ENCODE measurements around the gene MAGI3.

Gene MAGI3

GRCh38 chr1:113515498-113515897 lies 125.2 kb downstream of the MAGI3 start:
- Histone ChIP-seq H3K4me1 (ENCODE audit: control extremely low read depth in 1 of 4, control insufficient read depth in 4 of 4, insufficient read depth in 4 of 4, low read length in 3 of 4) (no peaks in the 10 kb centered on the region), H3K27me3 (replicated peaks in 2 of 5; ENCODE audit: control insufficient read depth in 4 of 5, insufficient read depth in 5 of 5, low read length in 4 of 5) (no peaks in the 10 kb centered on the region), H3K36me3 (ENCODE audit: control insufficient read depth in 4 of 4, insufficient read depth in 4 of 4, low read length in 3 of 4) (no peaks in the 10 kb centered on the region), H3K9me3 (ENCODE audit: control extremely low read depth in 1 of 5, control insufficient read depth in 4 of 5, insufficient read depth in 2 of 5, low read depth in 1 of 5, low read length in 4 of 5) (peaks cover 0 to 9% (median 3%) of the 10 kb centered on the region in 5 experiments), H3K27ac (ENCODE audit: insufficient read depth in 1 of 2, low read depth in 1 of 2, low read length in 2 of 2, poor library complexity in 1 of 2, severe bottlenecking in 2 of 2) (no peak overlapping the region), H3K4me3 (ENCODE audit: control insufficient read depth in 1 of 7, extremely low read depth in 1 of 7, insufficient read depth in 4 of 7, low read depth in 2 of 7, low read length in 6 of 7) (no peak overlapping the region)
- WGBS (ENCODE audit: insufficient coverage) = no CpG with 5 or more reads among the region's 1 CpG
- DNase-seq = no peak
- ChIA-PET POLR2A (no interaction called here), CTCF (no interaction called here)

- ChIA-PET POLR2A (no interaction called here), CTCF (no interaction called here)
- Histone ChIP-seq H3K9me3 (ENCODE audit: control extremely low read depth in 1 of 5, control insufficient read depth in 4 of 5, insufficient read depth in 2 of 5, low read depth in 1 of 5, low read length in 4 of 5) (no peaks in the 10 kb centered on the region), H3K36me3 (ENCODE audit: control insufficient read depth in 4 of 4, insufficient read depth in 4 of 4, low read length in 3 of 4) (no peaks in the 10 kb centered on the region), H3K4me3 (ENCODE audit: control insufficient read depth in 1 of 7, extremely low read depth in 1 of 7, insufficient read depth in 4 of 7, low read depth in 2 of 7, low read length in 6 of 7) (no peak overlapping the region), H3K27me3 (replicated peaks in 2 of 5; ENCODE audit: control insufficient read depth in 4 of 5, insufficient read depth in 5 of 5, low read length in 4 of 5) (no peaks in the 10 kb centered on the region), H3K27ac (ENCODE audit: insufficient read depth in 1 of 2, low read depth in 1 of 2, low read length in 2 of 2, poor library complexity in 1 of 2, severe bottlenecking in 2 of 2) (no peak overlapping the region), H3K4me1 (ENCODE audit: control extremely low read depth in 1 of 4, control insufficient read depth in 4 of 4, insufficient read depth in 4 of 4, low read length in 3 of 4) (no peaks in the 10 kb centered on the region)
- no peak for DNase-seq
These were observed 127.0 kb downstream of the MAGI3 start for GRCh38 chr1:113517346-113517745.

- no peak overlapping the region for H3K4me3 ChIP-seq (ENCODE audit: control insufficient read depth in 1 of 7, extremely low read depth in 1 of 7, insufficient read depth in 4 of 7, low read depth in 2 of 7, low read length in 6 of 7)
- H3K27me3 ChIP-seq (replicated peaks in 2 of 5; ENCODE audit: control insufficient read depth in 4 of 5, insufficient read depth in 5 of 5, low read length in 4 of 5) = no peaks in the 10 kb centered on the region
- H3K27ac ChIP-seq (ENCODE audit: insufficient read depth in 1 of 2, low read depth in 1 of 2, low read length in 2 of 2, poor library complexity in 1 of 2, severe bottlenecking in 2 of 2) = no peak overlapping the region
- POLR2A ChIA-PET = no interaction called here
- H3K4me1 ChIP-seq (ENCODE audit: control extremely low read depth in 1 of 4, control insufficient read depth in 4 of 4, insufficient read depth in 4 of 4, low read length in 3 of 4) = no peaks in the 10 kb centered on the region
- CTCF ChIA-PET = no interaction called here
- no peaks in the 10 kb centered on the region for H3K9me3 ChIP-seq (ENCODE audit: control extremely low read depth in 1 of 5, control insufficient read depth in 4 of 5, insufficient read depth in 2 of 5, low read depth in 1 of 5, low read length in 4 of 5)
- no peaks in the 10 kb centered on the region for H3K36me3 ChIP-seq (ENCODE audit: control insufficient read depth in 4 of 4, insufficient read depth in 4 of 4, low read length in 3 of 4)
- DNase-seq = no peak
These were observed 127.7 kb downstream of the MAGI3 start for GRCh38 chr1:113517983-113518382.

- no peaks in the 10 kb centered on the region for H3K36me3 ChIP-seq (ENCODE audit: control insufficient read depth in 4 of 4, insufficient read depth in 4 of 4, low read length in 3 of 4)
- ChIA-PET CTCF (no interaction called here), POLR2A (no interaction called here)
- no peaks in the 10 kb centered on the region for H3K4me1 ChIP-seq (ENCODE audit: control extremely low read depth in 1 of 4, control insufficient read depth in 4 of 4, insufficient read depth in 4 of 4, low read length in 3 of 4)
- H3K9me3 ChIP-seq (ENCODE audit: control extremely low read depth in 1 of 5, control insufficient read depth in 4 of 5, insufficient read depth in 2 of 5, low read depth in 1 of 5, low read length in 4 of 5) = peaks cover 0 to 5% (median 0%) of the 10 kb centered on the region in 5 experiments
- DNase-seq = no peak
- H3K27me3 ChIP-seq (replicated peaks in 2 of 5; ENCODE audit: control insufficient read depth in 4 of 5, insufficient read depth in 5 of 5, low read length in 4 of 5) = no peaks in the 10 kb centered on the region
- no peak overlapping the region for H3K27ac ChIP-seq (ENCODE audit: insufficient read depth in 1 of 2, low read depth in 1 of 2, low read length in 2 of 2, poor library complexity in 1 of 2, severe bottlenecking in 2 of 2)
- no peak overlapping the region for H3K4me3 ChIP-seq (ENCODE audit: control insufficient read depth in 1 of 7, extremely low read depth in 1 of 7, insufficient read depth in 4 of 7, low read depth in 2 of 7, low read length in 6 of 7)
These were observed 129.2 kb downstream of the MAGI3 start for GRCh38 chr1:113519556-113519955.

- no peak for DNase-seq
- Histone ChIP-seq H3K4me3 (ENCODE audit: control insufficient read depth in 1 of 7, extremely low read depth in 1 of 7, insufficient read depth in 4 of 7, low read depth in 2 of 7, low read length in 6 of 7) (no peak overlapping the region), H3K36me3 (ENCODE audit: control insufficient read depth in 4 of 4, insufficient read depth in 4 of 4, low read length in 3 of 4) (no peaks in the 10 kb centered on the region), H3K27me3 (replicated peaks in 2 of 5; ENCODE audit: control insufficient read depth in 4 of 5, insufficient read depth in 5 of 5, low read length in 4 of 5) (no peaks in the 10 kb centered on the region), H3K9me3 (ENCODE audit: control extremely low read depth in 1 of 5, control insufficient read depth in 4 of 5, insufficient read depth in 2 of 5, low read depth in 1 of 5, low read length in 4 of 5) (no peaks in the 10 kb centered on the region), H3K27ac (ENCODE audit: insufficient read depth in 1 of 2, low read depth in 1 of 2, low read length in 2 of 2, poor library complexity in 1 of 2, severe bottlenecking in 2 of 2) (no peak overlapping the region), H3K4me1 (ENCODE audit: control extremely low read depth in 1 of 4, control insufficient read depth in 4 of 4, insufficient read depth in 4 of 4, low read length in 3 of 4) (peaks cover 0 to 2% (median 0%) of the 10 kb centered on the region in 4 experiments)
- WGBS (ENCODE audit: insufficient coverage) = 100% methylated on average over 1 of the region's 4 CpGs
- CTCF ChIA-PET = no interaction called here
- POLR2A ChIA-PET = no interaction called here
These were observed 139.7 kb downstream of the MAGI3 start for GRCh38 chr1:113530021-113530420.

GRCh38 chr1:113531321-113531720 lies 141.0 kb downstream of the MAGI3 start:
- DNase-seq = no peak
- no peak overlapping the region for H3K27ac ChIP-seq (ENCODE audit: insufficient read depth in 1 of 2, low read depth in 1 of 2, low read length in 2 of 2, poor library complexity in 1 of 2, severe bottlenecking in 2 of 2)
- H3K36me3 ChIP-seq (ENCODE audit: control insufficient read depth in 4 of 4, insufficient read depth in 4 of 4, low read length in 3 of 4) = no peaks in the 10 kb centered on the region
- no CpG with 5 or more reads among the region's 3 CpGs for WGBS (ENCODE audit: insufficient coverage)
- H3K27me3 ChIP-seq (replicated peaks in 2 of 5; ENCODE audit: control insufficient read depth in 4 of 5, insufficient read depth in 5 of 5, low read length in 4 of 5) = no peaks in the 10 kb centered on the region
- POLR2A ChIA-PET = no interaction called here
- no peaks in the 10 kb centered on the region for H3K9me3 ChIP-seq (ENCODE audit: control extremely low read depth in 1 of 5, control insufficient read depth in 4 of 5, insufficient read depth in 2 of 5, low read depth in 1 of 5, low read length in 4 of 5)
- CTCF ChIA-PET = no interaction called here
- H3K4me3 ChIP-seq (ENCODE audit: control insufficient read depth in 1 of 7, extremely low read depth in 1 of 7, insufficient read depth in 4 of 7, low read depth in 2 of 7, low read length in 6 of 7) = no peak overlapping the region
- H3K4me1 ChIP-seq (ENCODE audit: control extremely low read depth in 1 of 4, control insufficient read depth in 4 of 4, insufficient read depth in 4 of 4, low read length in 3 of 4) = no peaks in the 10 kb centered on the region

GRCh38 chr1:113533061-113533460 lies 142.7 kb downstream of the MAGI3 start:
- POLR2A ChIA-PET = no interaction called here
- CTCF ChIA-PET = no interaction called here
- H3K27ac ChIP-seq (ENCODE audit: insufficient read depth in 1 of 2, low read depth in 1 of 2, low read length in 2 of 2, poor library complexity in 1 of 2, severe bottlenecking in 2 of 2) = no peak overlapping the region
- no peaks in the 10 kb centered on the region for H3K9me3 ChIP-seq (ENCODE audit: control extremely low read depth in 1 of 5, control insufficient read depth in 4 of 5, insufficient read depth in 2 of 5, low read depth in 1 of 5, low read length in 4 of 5)
- no peak for DNase-seq
- H3K4me1 ChIP-seq (ENCODE audit: control extremely low read depth in 1 of 4, control insufficient read depth in 4 of 4, insufficient read depth in 4 of 4, low read length in 3 of 4) = no peaks in the 10 kb centered on the region
- H3K36me3 ChIP-seq (ENCODE audit: control insufficient read depth in 4 of 4, insufficient read depth in 4 of 4, low read length in 3 of 4) = no peaks in the 10 kb centered on the region
- no CpG with 5 or more reads among the region's 3 CpGs for WGBS (ENCODE audit: insufficient coverage)
- no peak overlapping the region for H3K4me3 ChIP-seq (ENCODE audit: control insufficient read depth in 1 of 7, extremely low read depth in 1 of 7, insufficient read depth in 4 of 7, low read depth in 2 of 7, low read length in 6 of 7)
- H3K27me3 ChIP-seq (replicated peaks in 2 of 5; ENCODE audit: control insufficient read depth in 4 of 5, insufficient read depth in 5 of 5, low read length in 4 of 5) = no peaks in the 10 kb centered on the region

Measured in common myeloid progenitor, CD34-positive (primary cell).